ENCODE measurements around the gene BRS3.

Gene BRS3

GRCh38 chrX:136529795-136530194 lies 42.0 kb downstream of the BRS3 start:
- in situ Hi-C loops (cut with HindIII; ENCODE audit: low sequenced_read_pairs), result no loop called here

GRCh38 chrX:136531951-136532350 lies 44.2 kb downstream of the BRS3 start, which contains the start of gene VGLL1:
Gene VGLL1 (plus strand): TSS chrX:136532215. CDS start chrX:136536021, 3,806 bp downstream.
- H3K4me3 ChIP-seq (ENCODE audit: low read depth, low read length), result no peak within 1 kb of the TSS
- DNase-seq (ENCODE audit: low read depth), result no peak
- in situ Hi-C loops (cut with HindIII; ENCODE audit: low sequenced_read_pairs), result no loop called here
- no peak for TF ChIP-seq CTCF (IDR thresholded peaks at IDR 0.05; ENCODE audit: low read depth, low read length, missing control alignments)

More at GRCh38 chrX:136529795-136530194, 42.0 kb downstream of the BRS3 start:
- TF ChIP-seq CTCF (IDR thresholded peaks at IDR 0.05; ENCODE audit: low read depth, low read length, missing control alignments), result no peak
- H3K4me3 ChIP-seq (ENCODE audit: low read depth, low read length), result no peak overlapping the region
- DNase-seq (ENCODE audit: low read depth), result no peak

- in situ Hi-C loops (cut with HindIII; ENCODE audit: low sequenced_read_pairs), result no loop called here
- H3K4me3 ChIP-seq (ENCODE audit: low read depth, low read length), result no peak overlapping the region
- no peak for DNase-seq (ENCODE audit: low read depth)
- TF ChIP-seq CTCF (IDR thresholded peaks at IDR 0.05; ENCODE audit: low read depth, low read length, missing control alignments), result no peak
Observed at GRCh38 chrX:136534131-136534530, 46.4 kb downstream of the BRS3 start.

- in situ Hi-C loops (cut with HindIII; ENCODE audit: low sequenced_read_pairs), result no loop called here
- no peak for TF ChIP-seq CTCF (IDR thresholded peaks at IDR 0.05; ENCODE audit: low read depth, low read length, missing control alignments)
- H3K4me3 ChIP-seq (ENCODE audit: low read depth, low read length), result no peak overlapping the region
- DNase-seq (ENCODE audit: low read depth), result no peak
Observed at GRCh38 chrX:136538811-136539210, 51.1 kb downstream of the BRS3 start.

GRCh38 chrX:136540226-136540625 lies 52.5 kb downstream of the BRS3 start:
- H3K4me3 ChIP-seq (ENCODE audit: low read depth, low read length), result no peak overlapping the region
- no peak for DNase-seq (ENCODE audit: low read depth)
- in situ Hi-C loops (cut with HindIII; ENCODE audit: low sequenced_read_pairs), result no loop called here
- TF ChIP-seq CTCF (IDR thresholded peaks at IDR 0.05; ENCODE audit: low read depth, low read length, missing control alignments), result no peak

- no peak for TF ChIP-seq CTCF (IDR thresholded peaks at IDR 0.05; ENCODE audit: low read depth, low read length, missing control alignments)
- in situ Hi-C loops (cut with HindIII; ENCODE audit: low sequenced_read_pairs), result no loop called here
- no peak overlapping the region for H3K4me3 ChIP-seq (ENCODE audit: low read depth, low read length)
- no peak for DNase-seq (ENCODE audit: low read depth)
Observed at GRCh38 chrX:136541294-136541693, 53.5 kb downstream of the BRS3 start.

GRCh38 chrX:136542281-136542680 lies 54.5 kb downstream of the BRS3 start:
- DNase-seq (ENCODE audit: low read depth), result no peak
- in situ Hi-C loops (cut with HindIII; ENCODE audit: low sequenced_read_pairs), result no loop called here
- H3K4me3 ChIP-seq (ENCODE audit: low read depth, low read length), result no peak overlapping the region
- no peak for TF ChIP-seq CTCF (IDR thresholded peaks at IDR 0.05; ENCODE audit: low read depth, low read length, missing control alignments)

Data from astrocyte of the cerebellum (primary cell).